Right forelimb (tissue), 1 donor: ENCODE data around the gene OPTN.
A peak's percentile ranks its signal among the peaks of the same experiment; 100 is the strongest.
"Not testable (repeated sequence)": the region's sequence is repeated elsewhere in the genome, so short reads cannot be mapped to it uniquely, and the experiment has no call there.

Experiments
- DNase-seq: peaks from one replicate; pipeline ENCODE4 v3.0.0-alpha.2; 2018

OPTN gene

DNA sequence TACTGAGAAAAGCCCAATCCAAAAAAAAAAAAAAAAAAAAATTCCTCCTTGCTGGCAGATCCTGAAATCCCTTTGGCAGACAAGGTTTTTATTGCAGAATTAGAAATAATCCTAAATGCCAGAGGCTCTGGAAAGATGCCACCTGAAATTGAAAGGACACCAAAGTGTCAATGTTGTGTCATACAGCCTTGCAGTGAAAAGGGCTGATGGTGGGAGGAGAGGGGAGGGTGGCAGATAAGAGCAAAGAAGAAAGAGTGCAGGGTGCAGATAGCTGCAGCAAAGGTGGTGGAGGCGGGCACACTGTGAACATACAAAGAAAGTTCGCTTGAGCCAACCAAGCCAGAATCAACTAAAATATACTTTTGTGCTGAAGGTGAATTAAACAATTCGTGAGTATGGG, 8.2 kb upstream of the OPTN start:
- DNase-seq, result no peak

DNA sequence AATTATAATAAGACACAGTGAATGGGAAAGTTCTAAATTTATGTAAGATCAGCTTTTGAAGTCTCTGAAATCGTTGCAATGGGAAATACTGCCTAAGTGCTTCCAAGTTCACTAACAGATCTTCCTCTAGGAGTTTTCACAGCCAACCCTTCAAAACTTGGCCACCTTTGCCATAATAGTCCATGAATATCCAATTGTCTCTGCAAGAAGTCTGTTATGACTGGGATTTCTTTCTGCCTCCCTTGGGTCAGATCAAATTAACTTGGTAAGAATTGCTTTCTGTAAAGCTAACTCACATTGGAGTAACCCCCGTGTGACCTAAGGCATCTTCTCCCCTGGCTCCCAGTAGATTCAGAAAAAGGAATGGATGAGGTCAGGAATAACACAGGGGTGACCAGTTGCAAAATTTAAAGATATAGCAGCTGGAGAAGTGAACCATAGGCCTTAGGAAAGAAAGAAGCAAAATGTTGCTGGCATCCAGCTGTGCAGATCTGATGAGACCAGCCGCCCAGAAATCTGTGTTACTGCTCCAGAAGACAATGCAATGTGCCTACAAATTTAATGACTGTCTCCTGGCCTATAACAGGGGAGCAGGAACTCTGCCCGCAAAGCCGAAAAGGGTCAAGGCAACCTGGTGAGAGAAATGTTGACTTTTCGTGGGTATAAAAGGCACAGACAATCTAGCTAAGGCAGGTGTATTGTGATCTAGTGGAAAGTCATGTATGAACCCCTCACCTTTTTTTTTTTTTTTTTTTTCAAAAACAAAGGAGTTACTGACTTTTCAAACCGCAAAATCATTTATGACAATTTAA, 7.5 kb upstream of the OPTN start:
- no peak for DNase-seq

DNA sequence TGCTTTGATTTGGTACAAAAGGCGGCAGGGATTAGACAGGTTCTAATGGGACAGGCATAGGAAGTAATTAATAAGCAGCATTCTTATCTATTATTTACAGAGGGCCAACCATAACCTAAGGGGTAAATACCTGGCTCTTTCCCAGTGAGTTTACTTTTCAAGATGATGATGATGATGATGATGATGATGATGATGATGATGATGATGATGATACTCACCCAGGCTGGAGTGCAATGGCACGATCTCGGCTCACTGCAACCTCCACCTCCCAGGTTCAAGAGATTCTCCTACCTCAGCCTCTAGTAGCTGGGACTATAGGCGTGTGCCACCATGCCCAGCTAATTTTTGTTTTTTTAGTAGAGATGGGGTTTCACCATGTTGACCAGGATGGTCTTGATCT, 5.9 kb upstream of the OPTN start:
- DNase-seq, result not testable (repeated sequence)

DNA sequence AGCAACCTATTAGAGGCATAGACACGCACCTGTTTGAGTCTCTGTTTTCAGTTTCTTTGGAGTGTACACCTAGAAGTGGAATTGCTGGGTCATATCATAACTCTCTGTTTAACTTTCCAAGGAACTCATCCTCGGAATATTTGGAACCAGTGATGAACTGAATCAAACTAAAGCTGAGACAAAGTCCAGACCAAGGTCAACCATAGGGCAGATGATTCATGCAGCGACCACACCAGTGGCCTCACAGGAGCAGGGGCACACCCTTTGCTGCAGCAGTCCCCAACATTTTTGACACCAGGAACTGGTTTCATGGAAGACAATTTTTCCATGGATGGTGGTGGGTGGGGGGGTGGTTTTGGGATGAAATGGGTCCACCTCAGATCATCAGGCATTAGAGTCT, 4.9 kb upstream of the OPTN start:
- DNase-seq, result no peak

DNA sequence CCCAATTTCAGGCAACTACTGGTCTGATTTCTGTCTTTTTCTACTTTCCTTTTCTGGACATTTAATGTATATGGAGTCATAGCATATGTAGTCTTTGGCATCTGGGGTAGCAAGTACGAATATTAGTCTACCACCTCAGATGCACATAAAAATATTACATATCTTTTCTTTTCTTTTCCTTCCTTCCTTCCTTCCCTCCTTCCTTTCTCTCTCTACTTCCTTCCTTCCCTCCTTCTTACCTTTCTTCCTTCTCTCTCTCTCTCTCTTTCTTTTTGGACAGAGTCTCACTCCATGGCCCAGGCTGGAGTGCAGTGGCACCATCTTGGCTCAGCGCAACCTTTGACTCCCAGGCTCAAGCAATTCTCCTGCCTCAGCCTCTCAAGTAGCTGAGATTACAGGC, 4.0 kb upstream of the OPTN start:
- DNase-seq, result no peak

DNA sequence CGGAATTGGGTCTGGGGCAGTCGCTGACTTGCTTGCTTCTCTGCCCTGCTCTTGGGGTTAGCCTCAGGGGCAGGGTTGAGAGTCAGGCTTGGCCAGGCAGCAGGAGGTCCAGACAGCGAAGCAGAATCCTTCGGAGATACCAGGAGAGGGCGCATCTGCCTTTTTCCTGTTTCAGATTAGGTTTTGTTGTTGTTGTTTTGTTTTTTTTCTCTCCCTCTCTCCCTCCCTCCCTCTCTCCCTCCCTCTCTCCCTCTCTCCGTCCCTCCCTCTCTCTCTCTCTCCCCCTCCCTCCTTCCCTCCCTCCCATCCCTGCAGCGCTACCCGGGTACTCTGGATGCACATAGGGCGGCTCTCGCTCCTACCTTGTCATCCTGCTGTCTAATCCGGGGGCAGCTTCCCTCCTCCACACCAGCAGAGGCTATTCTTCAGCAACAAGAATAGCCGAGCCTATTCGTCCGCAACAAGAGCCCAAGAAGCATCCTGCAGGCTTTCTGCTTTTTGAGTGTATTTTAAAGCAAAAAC, 758 bp upstream of the OPTN start:
- peak; percentile 64 for DNase-seq

DNA sequence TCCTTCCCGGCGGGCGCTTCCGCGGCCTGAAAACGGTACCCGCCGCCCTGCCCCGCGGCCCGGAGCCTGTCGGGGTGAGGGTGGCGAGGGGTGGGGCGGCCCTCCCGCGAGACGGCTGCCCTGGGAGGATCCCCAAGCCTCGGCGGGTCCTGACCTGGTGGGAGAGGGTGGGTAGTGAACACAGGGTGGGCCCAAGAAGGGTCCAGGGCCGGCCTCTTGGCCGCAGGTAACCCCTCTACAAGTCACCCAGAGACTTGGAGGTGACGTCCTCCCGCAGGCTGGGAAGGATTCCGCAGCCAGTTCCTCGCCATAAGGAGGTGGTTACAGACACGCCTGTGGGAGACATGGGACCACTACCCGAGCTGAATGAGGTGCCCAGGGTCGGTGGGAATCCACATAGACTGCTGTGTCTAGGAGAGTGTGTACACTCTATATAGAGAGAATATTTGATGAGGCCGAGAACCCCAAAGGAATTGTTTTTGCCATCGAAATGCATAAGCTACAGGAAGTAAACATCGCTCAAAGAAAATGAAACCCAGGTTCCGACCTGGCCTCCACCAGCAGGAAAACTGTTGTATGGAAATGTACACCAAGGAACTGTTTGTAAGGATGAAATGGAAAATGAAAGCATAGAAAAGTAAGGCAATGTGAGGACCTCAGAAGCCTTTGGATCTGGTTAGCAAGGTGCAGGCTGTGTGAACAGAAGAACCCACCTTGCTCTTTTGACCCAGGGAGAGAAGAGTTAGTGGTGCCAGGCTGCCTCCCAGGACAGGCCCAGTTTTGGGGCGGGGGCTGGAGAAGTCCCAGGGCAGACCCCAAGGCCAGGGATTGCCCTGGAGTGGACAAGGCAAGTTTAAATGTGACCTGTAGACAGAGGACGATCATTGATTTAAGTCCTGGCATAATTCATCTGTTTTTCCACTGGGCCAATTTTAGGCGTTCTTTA, 659 bp downstream of the OPTN start:
- DNase-seq, result peak; percentile 61

DNA sequence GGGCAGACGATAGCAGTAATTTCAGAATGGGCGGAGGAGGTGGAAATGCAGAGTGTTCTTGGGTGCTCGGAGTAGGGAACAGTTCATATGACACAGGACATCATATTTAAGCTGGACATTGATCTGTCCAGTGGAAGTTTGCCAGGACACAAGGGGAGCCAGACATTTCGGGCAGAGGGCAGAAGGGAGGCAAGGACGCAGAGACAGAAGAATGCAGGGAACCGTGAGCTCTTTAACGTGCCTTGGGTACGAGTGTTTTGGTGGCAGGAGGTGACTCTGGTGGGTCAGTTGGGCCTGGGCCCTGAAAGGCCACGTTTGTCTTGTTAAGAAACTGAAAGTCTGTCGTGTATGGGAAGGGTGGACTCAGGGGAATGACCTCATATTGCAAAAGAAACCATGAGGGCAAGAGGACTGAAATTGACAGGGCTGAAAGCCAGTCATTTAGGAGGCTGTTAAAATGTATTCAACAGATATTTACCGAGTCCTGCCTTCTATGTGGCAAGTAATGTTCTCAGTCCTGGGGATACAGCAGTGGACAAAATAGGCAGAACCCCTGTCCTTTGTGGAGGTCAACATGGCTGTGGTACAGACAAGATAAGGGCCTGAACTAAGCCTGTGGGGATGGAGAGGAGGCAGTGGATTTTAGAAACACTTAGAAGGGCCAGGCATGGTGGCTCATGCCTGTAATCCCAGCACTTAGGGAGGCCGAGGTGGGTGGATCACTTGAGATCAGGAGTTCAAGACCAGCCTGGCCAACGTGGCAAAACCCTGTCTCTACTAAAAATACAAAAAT, 2.2 kb downstream of the OPTN start:
- no peak for DNase-seq

DNA sequence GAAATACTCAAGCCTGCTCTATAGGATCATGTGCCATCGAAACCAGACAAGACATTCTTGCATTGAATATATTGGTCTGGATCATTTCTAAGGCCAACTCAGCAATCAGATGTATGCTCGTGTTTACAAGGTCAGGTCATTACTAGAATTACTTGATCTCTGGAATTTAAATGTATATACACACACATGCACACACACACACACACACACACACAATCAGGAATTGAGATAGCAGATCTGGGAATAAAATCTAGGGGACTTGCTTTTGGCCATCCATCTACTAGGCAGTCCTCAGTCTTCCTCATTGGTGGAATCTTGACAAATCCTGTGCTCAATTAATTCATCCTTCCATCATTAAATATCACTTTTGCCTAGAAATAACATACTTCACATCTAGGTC, 3.6 kb downstream of the OPTN start:
- DNase-seq, result no peak

DNA sequence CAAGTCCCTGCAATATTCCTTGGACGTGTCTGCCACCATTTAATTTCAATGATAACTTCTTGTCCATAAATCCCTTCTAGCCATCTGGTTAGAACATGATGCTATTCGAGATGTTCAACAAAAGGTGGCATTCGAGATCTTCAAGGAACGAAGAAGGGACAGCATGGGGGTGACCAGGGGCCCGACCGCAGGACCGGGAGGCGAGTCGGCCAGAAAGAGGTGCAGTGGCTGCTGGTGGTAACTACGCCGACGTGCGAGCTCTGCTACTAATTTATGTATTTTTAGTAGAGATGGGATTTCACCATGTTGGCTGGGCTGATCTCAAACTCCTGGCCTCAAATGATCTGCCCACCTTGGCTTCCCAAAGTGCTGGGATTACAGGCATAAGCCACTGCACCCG, 4.7 kb downstream of the OPTN start:
- DNase-seq, result no peak

DNA sequence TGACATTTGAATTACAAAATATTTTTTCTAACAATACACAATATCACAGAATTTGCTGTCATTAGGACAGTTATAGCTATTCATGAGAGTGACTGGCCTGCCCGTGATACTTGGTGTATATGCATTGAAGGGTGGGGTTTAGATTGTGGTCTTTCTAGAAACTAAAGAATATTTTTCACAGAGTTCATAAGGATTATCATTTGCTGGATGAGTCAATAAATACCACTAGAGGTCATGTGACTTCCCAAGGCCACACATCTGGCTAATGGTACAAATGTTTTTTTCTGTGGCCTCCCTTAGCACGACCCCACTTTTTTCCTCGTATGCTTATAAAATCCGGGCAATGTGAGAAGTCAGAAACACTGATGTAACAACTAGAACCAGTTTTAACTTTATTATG, 5.2 kb downstream of the OPTN start:
- no peak for DNase-seq

DNA sequence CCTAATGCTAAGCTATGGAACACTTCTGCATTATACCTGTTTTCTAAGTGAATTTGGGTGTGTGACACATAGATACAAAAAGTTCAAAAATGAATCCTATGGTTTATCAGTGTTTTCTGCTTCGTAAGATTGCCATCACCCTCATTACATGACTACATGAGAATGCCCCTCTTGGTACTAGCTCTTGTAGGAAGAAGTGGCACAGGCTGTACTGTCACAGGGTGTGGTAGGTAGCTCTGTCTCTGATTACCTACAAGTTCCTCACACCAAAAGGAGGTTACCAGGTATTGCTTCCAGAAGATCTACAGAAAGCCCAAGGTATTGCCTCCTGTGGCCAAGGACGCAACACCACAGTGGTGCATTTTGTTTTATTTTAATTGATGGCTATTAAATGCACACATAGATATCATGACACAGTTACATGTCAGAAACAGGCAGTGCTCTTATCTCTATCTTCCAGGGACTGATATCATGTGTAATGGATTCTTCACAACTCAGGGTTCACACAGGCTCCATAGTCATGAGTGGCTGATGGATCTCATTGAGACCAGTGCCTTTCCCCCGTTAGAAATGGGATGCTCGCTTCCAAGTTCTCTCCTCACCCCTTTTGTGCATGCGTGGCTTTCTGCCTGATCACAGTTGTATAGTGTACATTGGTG, 6.6 kb downstream of the OPTN start:
- DNase-seq, result no peak

DNA sequence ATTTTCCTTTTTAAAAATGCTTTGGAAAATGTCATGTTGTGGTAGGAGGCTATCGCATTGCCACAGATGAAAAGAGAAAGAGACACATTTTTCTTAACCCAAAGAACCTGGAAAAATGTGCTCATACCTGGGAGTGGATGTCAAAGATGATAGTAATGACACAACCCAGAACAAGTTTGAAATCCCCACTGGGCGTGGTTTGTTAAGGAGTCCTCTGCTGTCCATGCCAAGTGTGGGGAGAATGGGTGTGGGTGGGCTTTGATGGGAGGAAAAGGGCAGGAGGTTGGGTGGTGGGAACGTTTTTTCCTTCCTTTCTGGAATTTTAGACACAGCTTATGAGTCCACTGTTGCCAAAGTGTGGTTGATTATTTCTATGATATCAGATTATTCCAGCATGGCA, 10.9 kb downstream of the OPTN start:
- no peak for DNase-seq

DNA sequence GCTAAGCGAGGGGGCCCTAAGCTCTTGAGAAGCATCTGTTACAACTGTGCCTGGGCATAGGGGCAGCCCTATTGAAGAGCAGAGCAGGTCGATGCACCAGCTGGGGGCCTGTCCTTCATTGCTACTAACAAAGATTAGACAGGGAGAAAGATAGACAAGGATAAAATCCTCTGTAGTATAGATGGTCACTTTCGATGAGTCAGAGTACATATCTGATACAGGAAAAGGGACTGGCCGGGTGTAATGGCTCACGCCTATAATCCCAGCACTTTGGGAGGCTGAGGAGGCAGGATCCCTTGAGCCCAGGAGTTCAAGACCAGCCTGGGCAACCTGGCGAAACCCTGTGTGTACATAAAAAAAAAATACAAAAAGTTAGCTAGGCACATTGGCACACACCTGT, 13.6 kb downstream of the OPTN start:
- no peak for DNase-seq

DNA sequence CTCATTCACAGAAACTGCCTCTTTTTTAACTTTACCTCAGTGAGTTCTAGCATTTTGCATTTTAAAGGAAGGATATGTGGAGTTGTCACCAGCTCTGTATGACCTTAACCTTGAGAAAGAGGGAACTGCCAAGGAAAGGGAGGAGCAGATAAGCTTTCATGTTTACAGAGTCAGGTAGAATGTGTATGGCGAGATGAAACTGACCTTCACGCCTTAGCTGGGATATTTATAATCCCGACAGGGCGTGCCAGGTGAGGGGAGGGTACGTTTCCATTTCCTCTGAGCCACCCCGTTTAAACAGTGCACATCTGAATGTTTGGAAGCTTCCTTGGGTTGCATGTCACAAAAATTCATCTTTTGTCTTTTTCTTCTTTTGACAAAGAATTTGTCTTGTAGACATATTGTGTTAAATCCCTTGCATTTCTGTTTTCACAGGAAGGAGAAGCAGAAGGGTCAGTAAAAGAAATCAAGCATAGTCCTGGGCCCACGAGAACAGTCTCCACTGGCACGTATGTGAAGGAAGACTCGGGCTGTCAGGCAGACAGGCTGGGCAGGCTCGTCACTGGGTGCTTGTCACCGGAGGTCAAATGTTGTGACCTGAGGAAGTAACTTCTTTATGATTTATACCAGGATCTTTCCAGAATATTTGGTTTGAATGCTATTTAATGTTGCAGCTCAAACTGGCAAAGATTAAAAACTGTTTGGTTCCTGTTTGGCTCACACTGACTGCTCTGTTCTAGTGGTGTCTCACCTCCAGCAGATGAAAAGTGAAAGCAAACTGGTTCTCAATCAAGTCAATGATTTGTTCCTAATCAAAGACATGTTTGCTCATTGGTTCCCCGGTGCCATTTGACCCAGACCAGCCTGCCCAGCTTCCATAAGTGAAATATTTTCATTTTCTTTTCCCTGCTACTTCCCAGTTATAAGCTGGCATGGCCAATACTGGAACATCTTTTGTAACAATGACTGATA, 16.2 kb downstream of the OPTN start:
- no peak for DNase-seq

DNA sequence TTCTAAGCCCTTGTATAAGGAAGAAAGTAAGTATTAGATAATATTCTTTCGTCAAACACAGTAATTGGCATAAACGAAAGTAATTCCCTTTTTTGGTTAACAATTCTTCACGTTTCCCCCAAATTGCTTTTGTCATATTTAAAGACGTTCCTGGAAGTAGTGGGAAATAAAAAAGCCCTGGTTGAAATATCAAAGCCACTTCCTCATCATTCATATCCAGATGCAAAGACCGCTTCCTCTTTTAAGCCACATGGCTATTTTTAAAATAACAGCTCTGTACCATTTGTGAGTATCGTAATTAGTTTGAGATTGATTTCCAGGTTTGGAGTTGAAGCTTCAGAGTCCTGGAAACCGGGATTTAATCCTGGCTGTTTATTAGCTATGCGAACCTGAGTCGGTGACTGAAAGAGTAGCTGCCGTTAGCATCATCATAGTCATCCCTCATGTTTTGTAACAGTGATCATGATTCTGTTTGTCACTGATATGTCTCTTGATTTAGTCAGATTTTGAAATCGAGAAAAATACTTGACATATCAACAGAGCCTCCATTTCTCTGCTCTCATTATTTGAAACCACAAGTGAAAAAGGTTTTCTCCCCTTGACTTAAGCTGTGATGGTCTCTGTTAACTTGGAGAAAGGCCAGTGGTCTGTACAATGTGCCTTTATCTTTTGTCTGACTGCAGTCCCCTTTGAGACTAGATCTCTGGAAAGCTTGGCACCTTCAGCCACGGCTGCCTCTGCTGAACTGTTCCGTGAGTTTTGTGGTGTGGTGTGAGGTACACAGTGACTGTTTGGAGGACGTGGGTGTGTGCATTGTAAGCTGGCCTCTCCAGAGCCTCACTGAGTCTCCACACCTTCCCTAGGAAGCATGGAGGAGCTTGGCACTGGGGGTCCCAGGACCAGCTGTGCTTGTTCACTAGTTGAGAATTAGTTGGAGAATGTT, 18.1 kb downstream of the OPTN start:
- no peak for DNase-seq

DNA sequence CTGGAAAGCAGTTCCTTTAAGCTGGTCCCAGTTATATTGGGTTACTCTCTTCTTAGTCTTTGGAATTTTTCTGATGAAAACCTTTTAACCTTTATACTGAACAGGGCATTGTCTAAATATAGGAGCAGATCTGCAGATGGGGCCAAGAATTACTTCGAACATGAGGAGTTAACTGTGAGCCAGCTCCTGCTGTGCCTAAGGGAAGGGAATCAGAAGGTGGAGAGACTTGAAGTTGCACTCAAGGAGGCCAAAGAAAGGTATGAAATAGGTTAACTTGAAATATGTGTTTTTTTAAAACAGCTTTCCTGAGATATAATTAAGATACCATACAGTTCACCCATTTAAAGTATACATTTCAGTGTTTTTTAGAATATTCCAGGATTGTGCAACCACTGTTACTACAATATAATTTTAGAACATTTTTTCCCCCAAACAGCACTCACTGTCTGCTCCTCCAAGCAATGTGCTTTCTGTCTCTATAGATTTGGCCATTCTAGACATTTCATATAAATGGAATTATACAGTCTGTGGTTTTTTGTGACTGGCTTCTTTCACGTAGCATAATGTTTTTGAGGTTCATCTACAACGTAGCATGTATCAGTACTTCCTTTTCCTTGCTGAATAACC, 18.9 kb downstream of the OPTN start:
- no peak for DNase-seq

DNA sequence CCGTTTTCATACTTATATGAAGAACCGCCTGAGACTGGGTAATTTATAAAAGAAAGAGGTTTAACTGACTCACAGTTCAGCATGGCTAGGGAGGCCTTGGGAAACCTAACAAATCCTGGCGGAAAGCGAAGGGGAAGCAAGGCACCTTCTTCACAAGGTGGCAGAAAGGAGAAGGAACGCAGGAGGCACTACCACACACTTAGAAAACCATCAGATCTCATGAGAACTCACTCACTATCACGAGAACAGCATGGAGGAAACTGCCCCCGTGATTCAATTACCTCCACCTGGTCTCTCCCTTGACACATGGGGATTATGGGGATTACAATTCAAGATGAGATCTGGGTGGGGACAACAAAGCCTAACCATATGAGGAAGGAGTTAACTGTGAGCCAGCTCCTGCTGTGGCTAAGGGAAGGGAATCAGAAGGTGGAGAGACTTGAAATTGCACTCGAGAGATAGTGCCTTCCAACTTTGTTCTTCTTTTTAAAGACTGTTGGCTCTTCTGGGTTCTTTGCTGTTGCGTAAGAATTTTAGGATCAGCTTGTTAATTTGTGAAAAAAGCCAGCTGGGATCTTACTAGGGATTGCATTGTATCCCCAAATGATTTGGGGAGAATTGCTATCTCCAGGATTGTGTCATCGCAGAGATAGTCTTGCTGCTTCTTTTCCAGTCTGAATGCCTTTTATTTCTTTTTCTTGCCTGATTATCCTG, 21.0 kb downstream of the OPTN start:
- DNase-seq, result no peak

DNA sequence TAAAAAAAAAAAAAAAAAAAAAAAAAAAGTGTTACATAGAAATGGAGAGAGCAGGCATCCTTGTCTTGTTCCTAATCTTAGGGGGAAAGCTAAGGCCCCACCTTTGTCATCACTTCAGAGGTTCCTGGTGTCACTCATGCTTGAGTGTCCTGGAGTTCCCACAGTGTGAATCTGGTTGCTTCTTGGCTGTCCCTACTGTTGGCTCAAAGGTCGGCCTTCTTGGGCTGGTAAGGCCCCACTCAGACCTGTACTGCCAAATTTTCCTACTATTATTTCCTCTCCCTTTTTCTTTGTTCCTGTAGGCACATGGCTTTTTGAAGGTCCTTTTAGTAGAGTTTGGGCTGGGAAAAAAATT, 21.5 kb downstream of the OPTN start:
- no peak for DNase-seq
